Fibroblast of lung (primary cell): ENCODE results near the gene MRPS6. TPM values are rescaled to one million over a fixed set of nuclear protein-coding genes. Genes with fewer than 3 reads are reported as not detected.

Experiments
- DNase-seq, 2 donors: peaks; one replicate each; pipeline versions ENCODE4 v3.0.0 to v3.0.0-alpha.2; 2010; ENCODE audit warnings: low read depth in 2 of 2
- H2AFZ ChIP-seq: 2 replicates; pipeline ENCODE4 v1.5.1; 2012; ENCODE audit warnings: low read length, control low read depth, inconsistent platforms
- H3K27ac ChIP-seq: 2 replicates; pipeline ENCODE4 v1.5.1; 2011; ENCODE audit warnings: low read length, control low read depth; ENCODE audit not compliant: insufficient read depth
- H3K27me3 ChIP-seq: 2 replicates; pipeline ENCODE4 v1.5.1; 2011; ENCODE audit warnings: mild to moderate bottlenecking, low read length; ENCODE audit not compliant: control insufficient read depth, insufficient read depth
- H3K36me3 ChIP-seq: 2 replicates; pipeline ENCODE4 v1.5.1; 2011; ENCODE audit warnings: low read length; ENCODE audit not compliant: control insufficient read depth, insufficient read depth
- H3K4me1 ChIP-seq: 2 replicates; pipeline ENCODE4 v1.5.1; 2011; ENCODE audit warnings: low read length; ENCODE audit not compliant: control insufficient read depth, insufficient read depth; ENCODE audit errors: extremely low read depth
- H3K4me2 ChIP-seq: 2 replicates; pipeline ENCODE4 v1.5.1; 2011; ENCODE audit warnings: low read length, control low read depth; ENCODE audit not compliant: insufficient read depth; ENCODE audit errors: extremely low read depth
- H3K4me3 ChIP-seq, 4 experiments: fragments of 200-600 bp in 1 of 4; sonication (generic) in 1 of 4; replicated peaks in 1 of 4; 2 replicates each; pipeline ENCODE4 v1.5.1; 2011 to 2016; ENCODE audit warnings: low read length in 4 of 4, low read depth in 3 of 4, mild to moderate bottlenecking in 3 of 4, control low read depth in 2 of 4, inconsistent platforms in 1 of 4, mixed read lengths in 1 of 4; ENCODE audit not compliant: insufficient read depth in 1 of 4; ENCODE audit errors: control extremely low read depth in 1 of 4
- H3K79me2 ChIP-seq: 2 replicates; pipeline ENCODE4 v1.5.1; 2012; ENCODE audit warnings: mild to moderate bottlenecking, low read length, inconsistent platforms; ENCODE audit not compliant: control insufficient read depth, insufficient read depth
- H3K9ac ChIP-seq: 2 replicates; pipeline ENCODE4 v1.5.1; 2011; ENCODE audit warnings: mild to moderate bottlenecking, low read length, control low read depth; ENCODE audit not compliant: insufficient read depth
- H3K9me3 ChIP-seq: 2 replicates; pipeline ENCODE4 v1.5.1; 2012; ENCODE audit warnings: low read depth, low read length; ENCODE audit not compliant: control insufficient read depth, insufficient read depth
- H4K20me1 ChIP-seq: 2 replicates; pipeline ENCODE4 v1.5.1; 2011; ENCODE audit warnings: low read length; ENCODE audit not compliant: control insufficient read depth, insufficient read depth; ENCODE audit errors: extremely low read depth
- CTCF ChIP-seq, 2 donors: IDR thresholded peaks in 1 of 2; conservative IDR thresholded peaks in 1 of 2; 1 replicate in 1 of 2; 2 replicates in 1 of 2; pipeline ENCODE4 v1.5.1; 2011 to 2012; ENCODE audit warnings: low read length in 2 of 2, control low read depth in 1 of 2, inconsistent platforms in 1 of 2, low read depth in 1 of 2, mild to moderate bottlenecking in 1 of 2
- EZH2 ChIP-seq: IDR thresholded peaks from 2 replicates; pipeline ENCODE4 v1.5.1; 2012; ENCODE audit warnings: low read length, control low read depth, mild to moderate bottlenecking; ENCODE audit errors: missing control alignments
- polyA plus RNA-seq, 2 donors: library from polyadenylated mRNA; depleted of rRNA in 1 of 2; stranded (reverse) in 1 of 2; unstranded in 1 of 2; fragments of >200 nt; gene quantifications; 2 replicates each; pipeline ENCODE4 v1.2.1, GENCODE V29; 2011 to 2012; ENCODE audit warnings: missing spikeins in 1 of 2
- total RNA-seq: library from RNA; depleted of rRNA; stranded (reverse); fragments of >200 nt; gene quantifications from 2 replicates; pipeline ENCODE4 v1.2.1, GENCODE V29; 2014

The MRPS6 gene
- total and polyA plus RNA-seq, 2 donors (not counting 1 experiment from before 2014, with no cell fraction given) = 20.0 to 45.6 TPM

- Histone ChIP-seq H3K36me3 (no peaks in the 10 kb centered on the region), H4K20me1 (no peaks in the 10 kb centered on the region), H3K4me1 (peaks cover 2% of the 10 kb centered on the region), H3K9me3 (no peaks in the 10 kb centered on the region), H3K4me2 (no peak overlapping the region), H3K4me3 (no peak overlapping the region), H2AFZ (no peak overlapping the region), H3K9ac (no peak overlapping the region), H3K79me2 (peaks cover 11% of the 10 kb centered on the region), H3K27me3 (no peaks in the 10 kb centered on the region), H3K27ac (no peak overlapping the region)
- TF ChIP-seq CTCF (conservative IDR thresholded peaks at IDR 0.05 in 1 of 2, IDR thresholded peaks at IDR 0.05 in 1 of 2; ENCODE audit: low read depth in 1 of 2, low read length in 2 of 2) (no peak), EZH2 (no peak)
- no peak for DNase-seq
Measured at GRCh38 chr21:34105947-34106541, 32.7 kb downstream of the MRPS6 start.

GRCh38 chr21:34107606-34108005 is 34.2 kb downstream of the MRPS6 start:
- no peak overlapping the region for H2AFZ ChIP-seq
- no peaks in the 10 kb centered on the region for H3K36me3 ChIP-seq
- H4K20me1 ChIP-seq = no peaks in the 10 kb centered on the region
- H3K27me3 ChIP-seq = no peaks in the 10 kb centered on the region
- H3K4me1 ChIP-seq = no peaks in the 10 kb centered on the region
- no peak overlapping the region for H3K4me3 ChIP-seq
- no peak overlapping the region for H3K9ac ChIP-seq
- H3K9me3 ChIP-seq = no peaks in the 10 kb centered on the region
- no peak overlapping the region for H3K4me2 ChIP-seq
- H3K79me2 ChIP-seq = peaks cover 6% of the 10 kb centered on the region
- no peak overlapping the region for H3K27ac ChIP-seq
- DNase-seq = no peak
- TF ChIP-seq EZH2 (no peak), CTCF (conservative IDR thresholded peaks at IDR 0.05 in 1 of 2, IDR thresholded peaks at IDR 0.05 in 1 of 2; ENCODE audit: low read depth in 1 of 2, low read length in 2 of 2) (no peak)

- Histone ChIP-seq H2AFZ (no peak overlapping the region), H3K27ac (no peak overlapping the region), H3K4me3 (no peak overlapping the region), H3K4me2 (no peak overlapping the region), H3K27me3 (no peaks in the 10 kb centered on the region), H3K4me1 (no peaks in the 10 kb centered on the region), H3K79me2 (peaks cover 2% of the 10 kb centered on the region), H4K20me1 (no peaks in the 10 kb centered on the region), H3K36me3 (no peaks in the 10 kb centered on the region), H3K9me3 (no peaks in the 10 kb centered on the region), H3K9ac (no peak overlapping the region)
- no peak for DNase-seq
- TF ChIP-seq CTCF (conservative IDR thresholded peaks at IDR 0.05 in 1 of 2, IDR thresholded peaks at IDR 0.05 in 1 of 2; ENCODE audit: low read depth in 1 of 2, low read length in 2 of 2) (no peak), EZH2 (no peak)
Measured at GRCh38 chr21:34109075-34109474, 35.7 kb downstream of the MRPS6 start.
